DOHH2 (cell line): ENCODE measurements around the gene SHLD1.

ENCODE experiments used
- EZH2phosphoT487 ChIP-seq: fragments of 200-600 bp; sonication (generic); IDR thresholded peaks from 2 replicates; pipeline ENCODE4 v1.6.1; 2017; ENCODE audit warnings: borderline replicate concordance, mild to moderate bottlenecking, antibody characterized with exemption, low read length, moderate library complexity, mixed read lengths
- TF ChIP-seq, protein P1 (sequence below): fragments of 200-600 bp; sonication (generic); IDR thresholded peaks from one replicate; pipeline ENCODE4 v1.5.1; 2014; ENCODE audit warnings: antibody characterized with exemption, mild to moderate bottlenecking, low read depth, low read length; ENCODE audit not compliant: poor library complexity, severe bottlenecking

- TF ChIP-seq, protein P1, sequence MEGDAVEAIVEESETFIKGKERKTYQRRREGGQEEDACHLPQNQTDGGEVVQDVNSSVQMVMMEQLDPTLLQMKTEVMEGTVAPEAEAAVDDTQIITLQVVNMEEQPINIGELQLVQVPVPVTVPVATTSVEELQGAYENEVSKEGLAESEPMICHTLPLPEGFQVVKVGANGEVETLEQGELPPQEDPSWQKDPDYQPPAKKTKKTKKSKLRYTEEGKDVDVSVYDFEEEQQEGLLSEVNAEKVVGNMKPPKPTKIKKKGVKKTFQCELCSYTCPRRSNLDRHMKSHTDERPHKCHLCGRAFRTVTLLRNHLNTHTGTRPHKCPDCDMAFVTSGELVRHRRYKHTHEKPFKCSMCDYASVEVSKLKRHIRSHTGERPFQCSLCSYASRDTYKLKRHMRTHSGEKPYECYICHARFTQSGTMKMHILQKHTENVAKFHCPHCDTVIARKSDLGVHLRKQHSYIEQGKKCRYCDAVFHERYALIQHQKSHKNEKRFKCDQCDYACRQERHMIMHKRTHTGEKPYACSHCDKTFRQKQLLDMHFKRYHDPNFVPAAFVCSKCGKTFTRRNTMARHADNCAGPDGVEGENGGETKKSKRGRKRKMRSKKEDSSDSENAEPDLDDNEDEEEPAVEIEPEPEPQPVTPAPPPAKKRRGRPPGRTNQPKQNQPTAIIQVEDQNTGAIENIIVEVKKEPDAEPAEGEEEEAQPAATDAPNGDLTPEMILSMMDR = no peak
- TF ChIP-seq EZH2phosphoT487 = no peak
Measured at GRCh38 chr20:5722927-5723326, 27.3 kb upstream of the SHLD1 start.
